ENCODE data around the gene CTDSP1. TPM values are rescaled to one million over a fixed set of nuclear protein-coding genes. Genes with fewer than 3 reads are reported as not detected.

CTDSP1 gene
- polyA plus RNA-seq, 1 of the 3 experiments (the other 2 are of a cell fraction), result 88.0 TPM

DNA sequence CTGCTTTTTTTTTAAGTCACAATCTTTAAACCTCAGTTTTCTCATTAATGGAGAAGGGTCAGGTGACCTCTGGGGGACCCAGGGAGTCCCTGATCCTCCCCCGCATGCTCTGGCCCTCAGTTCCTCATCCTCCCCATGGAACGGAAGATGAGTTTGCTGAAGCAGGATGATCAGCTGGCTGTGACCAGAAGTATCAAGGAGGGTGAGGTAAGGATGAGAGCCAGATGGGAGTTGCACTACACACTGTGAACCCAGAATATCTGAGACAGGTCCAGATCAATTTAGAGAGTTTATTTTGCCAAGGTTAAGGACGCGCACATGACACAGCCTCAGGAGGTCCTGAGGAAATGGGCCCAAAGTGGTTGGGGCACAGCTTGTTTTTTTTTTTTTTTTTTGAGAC is 39.2 kb upstream of the CTDSP1 start:
- Histone ChIP-seq H3K4me1 (ENCODE audit: control insufficient read depth in 1 of 2, insufficient read depth in 2 of 2, low read depth in 1 of 2, low read length in 1 of 2) (peaks cover 0 to 4% of the 10 kb centered on the region in 2 experiments; a peak in 1 of 4 replicates), H2AFZ (ENCODE audit: low read depth) (no peak overlapping the region), H3K9me2 (no peaks in the 10 kb centered on the region), H3K4me3 (ENCODE audit: low read depth in 2 of 2, low read length in 1 of 2) (no peak overlapping the region), H3K36me3 (replicated peaks in 1 of 2; ENCODE audit: control insufficient read depth in 1 of 2, insufficient read depth in 2 of 2, low read length in 1 of 2) (no peaks in the 10 kb centered on the region), H3K9ac (no peak overlapping the region), H3F3A (replicated peaks; ENCODE audit: insufficient read depth) (no peaks in the 10 kb centered on the region), H4K20me1 (ENCODE audit: insufficient read depth) (no peaks in the 10 kb centered on the region), H3K4me2 (no peak overlapping the region), H3K27ac (ENCODE audit: low read depth in 2 of 2, low read length in 1 of 2) (no peak overlapping the region), H3K79me2 (ENCODE audit: insufficient read depth) (no peaks in the 10 kb centered on the region), H3K27me3 (ENCODE audit: insufficient read depth) (no peaks in the 10 kb centered on the region), H3K9me3 (no peaks in the 10 kb centered on the region)
- DNase-seq, result no peak
- POLR2A ChIA-PET, result no interaction called here
- WGBS (ENCODE audit: low lambda C conversion rate), result 98% methylated on average over 4 of the region's 4 CpGs
- TF ChIP-seq MEF2A (IDR thresholded peaks at IDR 0.05; ENCODE audit: borderline replicate concordance, low read depth) (no peak), NRF1 (IDR thresholded peaks at IDR 0.05; ENCODE audit: low read depth, low read length) (no peak), GATA2 (CRISPR knock-in tag; IDR thresholded peaks at IDR 0.05) (no peak)
- CTCF ChIA-PET, result interaction anchor here (0.8 to 7.4 kb wide), 3 partner anchors 24 to 59 kb away, joined by 3 to 52 read pairs (median 3); no protein-coding TSS in a partner anchor

DNA sequence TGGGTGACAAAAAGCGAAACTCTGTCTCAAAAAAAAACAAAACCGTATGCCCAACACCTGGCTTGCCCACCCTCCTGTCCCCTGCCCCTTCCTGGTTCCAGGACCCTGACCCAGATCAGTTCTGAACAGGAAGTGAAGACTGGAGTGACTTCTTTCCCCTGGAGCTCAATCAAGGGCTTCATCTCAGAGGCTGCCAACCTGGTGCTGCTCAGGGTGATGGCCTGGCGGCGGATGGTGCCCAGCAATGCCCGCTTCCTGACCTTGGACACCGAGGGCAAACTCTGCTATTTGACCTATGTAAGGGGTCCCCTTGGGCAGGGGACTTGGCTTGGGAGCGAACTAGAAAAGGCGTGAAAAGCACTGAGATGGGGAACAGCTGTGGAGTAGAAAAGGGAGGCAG is 37.1 kb upstream of the CTDSP1 start:
- no peak overlapping the region for H3K4me3 ChIP-seq (ENCODE audit: low read depth in 2 of 2, low read length in 1 of 2)
- no peaks in the 10 kb centered on the region for H4K20me1 ChIP-seq (ENCODE audit: insufficient read depth)
- H3K36me3 ChIP-seq (replicated peaks in 1 of 2; ENCODE audit: control insufficient read depth in 1 of 2, insufficient read depth in 2 of 2, low read length in 1 of 2), result no peaks in the 10 kb centered on the region
- no peaks in the 10 kb centered on the region for H3F3A ChIP-seq (replicated peaks; ENCODE audit: insufficient read depth)
- H2AFZ ChIP-seq (ENCODE audit: low read depth), result no peak overlapping the region
- no peaks in the 10 kb centered on the region for H3K27me3 ChIP-seq (ENCODE audit: insufficient read depth)
- H3K4me1 ChIP-seq (ENCODE audit: control insufficient read depth in 1 of 2, insufficient read depth in 2 of 2, low read depth in 1 of 2, low read length in 1 of 2), result no peaks in the 10 kb centered on the region; a peak in 1 of 4 replicates
- 88% methylated on average over 8 of the region's 8 CpGs for WGBS (ENCODE audit: low lambda C conversion rate)
- no peaks in the 10 kb centered on the region for H3K79me2 ChIP-seq (ENCODE audit: insufficient read depth)
- H3K9me3 ChIP-seq, result no peaks in the 10 kb centered on the region
- DNase-seq, result no peak
- no peak overlapping the region for H3K27ac ChIP-seq (ENCODE audit: low read depth in 2 of 2, low read length in 1 of 2)
- no peak overlapping the region for H3K4me2 ChIP-seq
- no peak overlapping the region for H3K9ac ChIP-seq
- H3K9me2 ChIP-seq, result no peaks in the 10 kb centered on the region
- POLR2A ChIA-PET, result no interaction called here
- CTCF ChIA-PET, result no interaction called here
- TF ChIP-seq, protein P1, sequence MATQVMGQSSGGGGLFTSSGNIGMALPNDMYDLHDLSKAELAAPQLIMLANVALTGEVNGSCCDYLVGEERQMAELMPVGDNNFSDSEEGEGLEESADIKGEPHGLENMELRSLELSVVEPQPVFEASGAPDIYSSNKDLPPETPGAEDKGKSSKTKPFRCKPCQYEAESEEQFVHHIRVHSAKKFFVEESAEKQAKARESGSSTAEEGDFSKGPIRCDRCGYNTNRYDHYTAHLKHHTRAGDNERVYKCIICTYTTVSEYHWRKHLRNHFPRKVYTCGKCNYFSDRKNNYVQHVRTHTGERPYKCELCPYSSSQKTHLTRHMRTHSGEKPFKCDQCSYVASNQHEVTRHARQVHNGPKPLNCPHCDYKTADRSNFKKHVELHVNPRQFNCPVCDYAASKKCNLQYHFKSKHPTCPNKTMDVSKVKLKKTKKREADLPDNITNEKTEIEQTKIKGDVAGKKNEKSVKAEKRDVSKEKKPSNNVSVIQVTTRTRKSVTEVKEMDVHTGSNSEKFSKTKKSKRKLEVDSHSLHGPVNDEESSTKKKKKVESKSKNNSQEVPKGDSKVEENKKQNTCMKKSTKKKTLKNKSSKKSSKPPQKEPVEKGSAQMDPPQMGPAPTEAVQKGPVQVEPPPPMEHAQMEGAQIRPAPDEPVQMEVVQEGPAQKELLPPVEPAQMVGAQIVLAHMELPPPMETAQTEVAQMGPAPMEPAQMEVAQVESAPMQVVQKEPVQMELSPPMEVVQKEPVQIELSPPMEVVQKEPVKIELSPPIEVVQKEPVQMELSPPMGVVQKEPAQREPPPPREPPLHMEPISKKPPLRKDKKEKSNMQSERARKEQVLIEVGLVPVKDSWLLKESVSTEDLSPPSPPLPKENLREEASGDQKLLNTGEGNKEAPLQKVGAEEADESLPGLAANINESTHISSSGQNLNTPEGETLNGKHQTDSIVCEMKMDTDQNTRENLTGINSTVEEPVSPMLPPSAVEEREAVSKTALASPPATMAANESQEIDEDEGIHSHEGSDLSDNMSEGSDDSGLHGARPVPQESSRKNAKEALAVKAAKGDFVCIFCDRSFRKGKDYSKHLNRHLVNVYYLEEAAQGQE (IDR thresholded peaks at IDR 0.05; ENCODE audit: low read depth, low read length), result no peak
- TF ChIP-seq, protein P2, sequence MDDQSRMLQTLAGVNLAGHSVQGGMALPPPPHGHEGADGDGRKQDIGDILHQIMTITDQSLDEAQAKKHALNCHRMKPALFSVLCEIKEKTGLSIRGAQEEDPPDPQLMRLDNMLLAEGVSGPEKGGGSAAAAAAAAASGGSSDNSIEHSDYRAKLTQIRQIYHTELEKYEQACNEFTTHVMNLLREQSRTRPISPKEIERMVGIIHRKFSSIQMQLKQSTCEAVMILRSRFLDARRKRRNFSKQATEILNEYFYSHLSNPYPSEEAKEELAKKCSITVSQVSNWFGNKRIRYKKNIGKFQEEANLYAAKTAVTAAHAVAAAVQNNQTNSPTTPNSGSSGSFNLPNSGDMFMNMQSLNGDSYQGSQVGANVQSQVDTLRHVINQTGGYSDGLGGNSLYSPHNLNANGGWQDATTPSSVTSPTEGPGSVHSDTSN (IDR thresholded peaks at IDR 0.05), result no peak
- no peak for TF ChIP-seq RCOR1 (IDR thresholded peaks at IDR 0.05; ENCODE audit: low read length)
- no peak for TF ChIP-seq CHD2 (IDR thresholded peaks at IDR 0.05; ENCODE audit: low read length, partially characterized antibody)
- TF ChIP-seq ELF1 (IDR thresholded peaks at IDR 0.05), result no peak
- TF ChIP-seq, protein P3, sequence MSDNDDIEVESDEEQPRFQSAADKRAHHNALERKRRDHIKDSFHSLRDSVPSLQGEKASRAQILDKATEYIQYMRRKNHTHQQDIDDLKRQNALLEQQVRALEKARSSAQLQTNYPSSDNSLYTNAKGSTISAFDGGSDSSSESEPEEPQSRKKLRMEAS (IDR thresholded peaks at IDR 0.05; ENCODE audit: low read depth), result no peak
- no peak for TF ChIP-seq MXI1 (IDR thresholded peaks at IDR 0.05; ENCODE audit: low read depth, low read length)
- TF ChIP-seq POLR2AphosphoS5 (IDR thresholded peaks at IDR 0.05; ENCODE audit: low read depth, low read length), result no peak
- no peak for TF ChIP-seq GATA2 (CRISPR knock-in tag; IDR thresholded peaks at IDR 0.05)
- no peak for TF ChIP-seq TAF1 (IDR thresholded peaks at IDR 0.05; ENCODE audit: borderline replicate concordance, low read depth, low read length)
- TF ChIP-seq, protein P4, sequence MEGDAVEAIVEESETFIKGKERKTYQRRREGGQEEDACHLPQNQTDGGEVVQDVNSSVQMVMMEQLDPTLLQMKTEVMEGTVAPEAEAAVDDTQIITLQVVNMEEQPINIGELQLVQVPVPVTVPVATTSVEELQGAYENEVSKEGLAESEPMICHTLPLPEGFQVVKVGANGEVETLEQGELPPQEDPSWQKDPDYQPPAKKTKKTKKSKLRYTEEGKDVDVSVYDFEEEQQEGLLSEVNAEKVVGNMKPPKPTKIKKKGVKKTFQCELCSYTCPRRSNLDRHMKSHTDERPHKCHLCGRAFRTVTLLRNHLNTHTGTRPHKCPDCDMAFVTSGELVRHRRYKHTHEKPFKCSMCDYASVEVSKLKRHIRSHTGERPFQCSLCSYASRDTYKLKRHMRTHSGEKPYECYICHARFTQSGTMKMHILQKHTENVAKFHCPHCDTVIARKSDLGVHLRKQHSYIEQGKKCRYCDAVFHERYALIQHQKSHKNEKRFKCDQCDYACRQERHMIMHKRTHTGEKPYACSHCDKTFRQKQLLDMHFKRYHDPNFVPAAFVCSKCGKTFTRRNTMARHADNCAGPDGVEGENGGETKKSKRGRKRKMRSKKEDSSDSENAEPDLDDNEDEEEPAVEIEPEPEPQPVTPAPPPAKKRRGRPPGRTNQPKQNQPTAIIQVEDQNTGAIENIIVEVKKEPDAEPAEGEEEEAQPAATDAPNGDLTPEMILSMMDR (IDR thresholded peaks at IDR 0.05), result no peak
- no peak for TF ChIP-seq EP300 (IDR thresholded peaks at IDR 0.05; ENCODE audit: borderline replicate concordance in 1 of 2, low read depth in 1 of 2, low read length in 1 of 2)
- no peak for TF ChIP-seq FOXJ3 (CRISPR knock-in tag; IDR thresholded peaks at IDR 0.05)
- TF ChIP-seq NFIC (IDR thresholded peaks at IDR 0.05; ENCODE audit: borderline replicate concordance), result no peak
- TF ChIP-seq EZH2phosphoT487 (IDR thresholded peaks at IDR 0.05; ENCODE audit: borderline replicate concordance, low read depth), result no peak
- TF ChIP-seq RAD21 (IDR thresholded peaks at IDR 0.05; ENCODE audit: low read length), result no peak
- TF ChIP-seq YY1 (IDR thresholded peaks at IDR 0.05; ENCODE audit: low read depth), result no peak
- TF ChIP-seq, protein P5, sequence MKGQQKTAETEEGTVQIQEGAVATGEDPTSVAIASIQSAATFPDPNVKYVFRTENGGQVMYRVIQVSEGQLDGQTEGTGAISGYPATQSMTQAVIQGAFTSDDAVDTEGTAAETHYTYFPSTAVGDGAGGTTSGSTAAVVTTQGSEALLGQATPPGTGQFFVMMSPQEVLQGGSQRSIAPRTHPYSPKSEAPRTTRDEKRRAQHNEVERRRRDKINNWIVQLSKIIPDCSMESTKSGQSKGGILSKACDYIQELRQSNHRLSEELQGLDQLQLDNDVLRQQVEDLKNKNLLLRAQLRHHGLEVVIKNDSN (IDR thresholded peaks at IDR 0.05; ENCODE audit: borderline replicate concordance, low read depth), result no peak
